CD4-positive, alpha-beta T cell treated with Interferon alpha-2 for 1 hour (primary cell): ENCODE results near the gene ERCC4.

Experiments used
- DNase-seq, 2 donors: peaks; one replicate each; pipeline ENCODE4 v3.0.0-alpha.2; 2020 to 2022

The ERCC4 gene

DNA sequence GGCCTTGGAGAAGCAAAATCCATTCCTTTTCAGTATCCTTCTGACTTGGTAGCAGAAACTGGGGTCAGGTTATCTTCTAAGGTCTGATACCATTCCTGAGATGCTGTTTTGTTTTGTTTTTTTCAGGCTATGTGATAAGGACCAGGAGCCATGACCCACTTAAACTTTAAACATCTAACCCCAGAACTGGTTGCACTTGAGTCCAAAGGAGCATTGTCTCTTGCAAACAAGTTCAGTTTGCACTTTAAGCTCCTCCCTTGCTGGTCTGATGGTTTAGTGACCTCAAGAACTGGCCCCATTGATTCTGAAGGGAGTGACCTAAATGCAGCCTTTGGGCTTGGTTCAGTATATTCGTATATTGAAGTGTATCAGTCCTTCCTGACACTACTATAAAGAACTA is 75.2 kb downstream of the ERCC4 start:
- no peak for DNase-seq

DNA sequence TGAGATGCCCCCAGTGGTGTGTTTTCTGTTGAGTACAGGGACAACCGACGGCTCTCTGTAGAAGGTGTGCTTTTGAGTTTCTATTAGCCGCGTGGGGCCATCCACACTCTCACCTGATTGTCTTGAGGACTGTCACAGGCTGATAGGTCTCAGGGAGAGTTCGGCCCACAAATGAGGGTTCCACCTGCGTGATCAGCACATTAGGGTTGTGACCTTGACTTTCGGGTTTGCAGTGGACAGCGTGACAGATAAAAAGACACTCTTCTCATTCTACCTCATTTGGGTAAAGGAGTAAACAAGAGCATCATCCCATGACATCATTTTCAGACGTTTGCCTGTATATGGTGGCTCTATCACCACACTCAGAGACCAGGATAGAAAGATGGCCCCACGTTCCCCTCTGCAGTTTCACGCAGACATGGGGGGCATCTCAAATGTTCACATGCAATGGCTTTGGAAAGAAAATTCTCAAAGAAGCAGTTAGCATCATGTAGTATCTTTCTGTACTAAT is 76.9 kb downstream of the ERCC4 start:
- no peak for DNase-seq

DNA sequence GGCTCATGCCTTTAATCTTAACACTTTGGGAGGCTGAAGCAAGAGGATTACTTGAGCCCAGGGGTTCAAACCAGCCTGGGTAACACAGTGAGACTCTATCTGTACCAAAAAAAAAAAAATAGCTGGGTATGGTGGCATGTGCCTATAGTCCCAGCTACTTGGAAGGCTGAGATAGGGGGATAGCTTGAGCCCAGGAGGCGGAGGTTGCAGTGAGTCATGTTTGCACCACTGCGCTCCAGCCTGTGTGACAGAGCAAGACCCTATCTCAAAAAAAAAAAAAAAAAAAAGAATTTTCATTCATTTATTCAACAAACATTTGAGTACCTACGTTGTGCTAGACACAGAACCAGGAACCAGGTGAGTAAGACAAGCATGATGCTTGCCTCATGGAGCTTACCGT is 77.6 kb downstream of the ERCC4 start:
- no peak for DNase-seq

DNA sequence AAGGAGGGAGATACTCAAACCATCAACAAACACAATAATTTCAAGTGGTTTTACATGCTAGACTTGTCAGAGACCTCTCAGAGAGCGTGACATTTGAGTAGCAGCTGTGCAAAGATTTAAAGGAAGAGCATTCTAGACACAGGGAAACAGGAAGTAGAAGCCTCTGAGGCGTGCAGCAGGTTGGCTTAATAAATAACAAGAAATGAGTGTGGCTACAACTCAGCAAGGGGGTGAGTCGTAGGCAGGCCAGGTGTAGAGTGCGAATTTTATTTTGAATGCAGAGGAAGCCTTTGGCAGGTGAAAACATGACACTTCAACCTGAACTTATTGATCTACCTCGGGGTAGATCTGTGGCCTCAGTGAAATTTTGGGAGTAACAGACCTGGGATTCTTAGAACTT is 78.0 kb downstream of the ERCC4 start:
- peak in 1 of 2 donors; percentile 3 for DNase-seq

DNA sequence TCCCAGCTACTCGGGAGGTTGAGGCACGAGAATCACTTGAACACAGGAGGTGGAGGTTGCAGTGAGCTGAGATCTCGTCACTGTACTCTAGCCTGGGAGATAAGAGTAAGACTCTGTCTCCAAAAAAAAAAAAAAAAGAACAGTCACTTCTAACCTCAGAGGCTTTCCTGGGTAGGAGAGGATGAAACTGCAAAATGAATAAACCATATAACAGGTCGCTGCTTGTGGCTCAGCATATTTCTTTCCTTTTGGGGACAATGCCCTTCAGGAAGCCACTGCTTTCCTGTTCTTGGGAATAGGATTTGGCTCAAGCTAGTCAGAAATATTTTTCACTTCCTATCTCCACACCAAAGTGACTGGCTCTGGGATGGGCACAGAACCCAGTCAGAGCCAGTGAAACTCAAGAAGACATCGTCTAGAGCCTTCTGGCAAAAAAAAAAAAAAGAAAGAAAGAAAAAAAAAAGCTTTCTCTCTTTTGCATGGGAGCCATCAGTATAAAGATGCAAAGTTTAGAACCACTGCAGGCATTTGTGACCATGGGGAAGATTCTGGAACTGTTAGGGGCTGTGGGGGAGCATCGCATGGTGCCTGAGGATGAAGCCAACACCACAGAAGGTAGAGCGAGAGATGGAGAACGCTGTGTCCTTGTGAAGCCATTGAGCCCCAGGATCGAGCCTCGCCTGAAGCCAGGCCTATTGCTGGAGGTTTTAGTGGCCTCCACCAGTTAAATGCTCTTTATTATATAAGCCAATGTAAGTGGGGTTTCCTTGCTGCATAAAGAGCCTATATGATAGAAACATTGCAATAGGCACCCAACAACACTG is 79.3 kb downstream of the ERCC4 start:
- DNase-seq: no peak

DNA sequence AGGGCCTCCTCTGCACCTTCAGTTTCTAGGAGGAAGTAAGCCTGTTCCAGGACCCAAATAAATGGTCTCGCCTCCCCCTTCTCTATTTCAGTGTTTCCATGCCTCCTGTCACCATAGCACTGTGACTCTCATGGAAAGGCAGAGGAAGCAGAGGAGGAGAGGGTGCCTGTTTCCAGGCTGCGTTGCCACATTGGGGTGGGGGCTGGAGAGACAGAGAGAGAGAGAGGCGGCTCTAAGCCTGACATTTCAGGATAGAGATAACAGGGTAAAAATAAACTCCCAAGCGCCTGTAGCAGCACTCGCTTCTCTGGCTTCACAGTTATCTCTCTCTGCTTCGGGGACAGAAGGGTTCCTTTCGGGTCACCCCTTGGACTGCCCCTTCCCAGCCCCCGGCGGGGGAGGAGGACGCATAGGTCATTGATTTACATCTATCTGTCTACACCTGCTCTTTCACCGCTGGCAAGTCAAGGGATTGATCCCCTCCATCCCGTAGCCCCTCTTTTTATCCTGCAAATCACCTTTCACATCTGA is 80.0 kb downstream of the ERCC4 start:
- no peak for DNase-seq

DNA sequence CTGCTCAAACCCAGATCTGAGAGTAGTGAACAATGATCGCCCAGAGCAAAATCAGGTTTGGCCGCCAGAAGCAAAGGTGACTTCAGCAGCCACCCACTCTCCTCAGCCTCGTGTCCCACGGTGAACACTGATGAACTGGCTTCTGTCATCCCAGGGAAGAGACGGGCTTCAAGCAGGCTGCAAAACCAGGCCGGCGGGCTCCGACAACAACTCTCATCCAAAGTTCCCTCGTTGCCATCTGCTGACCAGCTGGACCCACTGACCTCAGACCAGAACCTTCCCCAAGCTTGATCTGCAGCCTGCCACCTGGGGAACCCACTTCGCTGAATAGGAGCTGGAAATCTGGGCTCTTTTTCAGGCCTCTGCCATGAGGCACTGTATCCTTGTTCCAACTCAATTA is 81.6 kb downstream of the ERCC4 start:
- DNase-seq: no peak
